ENCODE measurements around the gene SLC20A1.
"Not testable (repeated sequence)": the region's sequence is repeated elsewhere in the genome, so short reads cannot be mapped to it uniquely, and the experiment has no call there.

The SLC20A1 gene

GRCh38 chr2:112645310-112646101 is at the start of gene SLC20A1:
Gene SLC20A1, plus strand, starts transcription at chr2:112645939. Its CDS starts 890 bp downstream, at chr2:112646829.
- DNase-seq, result peak; percentile 89 to 94

GRCh38 chr2:112597537-112598322 is 48.0 kb upstream of the SLC20A1 start:
- no peak for DNase-seq

- DNase-seq, result no peak
These were observed 45.1 kb upstream of the SLC20A1 start for GRCh38 chr2:112600634-112601033.

GRCh38 chr2:112601754-112602153 is 44.0 kb upstream of the SLC20A1 start:
- no peak for DNase-seq

- DNase-seq, result no peak
These were observed 42.8 kb upstream of the SLC20A1 start for GRCh38 chr2:112602917-112603316.

- no peak for DNase-seq
These were observed 42.0 kb upstream of the SLC20A1 start for GRCh38 chr2:112603731-112604130.

GRCh38 chr2:112604952-112605351 is 40.8 kb upstream of the SLC20A1 start:
- DNase-seq, result no peak

- DNase-seq, result no peak
These were observed 39.8 kb upstream of the SLC20A1 start for GRCh38 chr2:112605926-112606325.

- no peak for DNase-seq
These were observed 39.2 kb upstream of the SLC20A1 start for GRCh38 chr2:112606547-112606946.

- no peak for DNase-seq
These were observed 37.9 kb upstream of the SLC20A1 start for GRCh38 chr2:112607680-112608438.

GRCh38 chr2:112609320-112609719 is 36.4 kb upstream of the SLC20A1 start:
- not testable (repeated sequence) for DNase-seq

GRCh38 chr2:112612283-112612682 is 33.5 kb upstream of the SLC20A1 start:
- not testable (repeated sequence) for DNase-seq

GRCh38 chr2:112614201-112614840 is 31.4 kb upstream of the SLC20A1 start:
- no peak for DNase-seq

GRCh38 chr2:112615051-112615450 is 30.7 kb upstream of the SLC20A1 start:
- DNase-seq, result no peak

- DNase-seq, result not testable (repeated sequence)
These were observed 29.9 kb upstream of the SLC20A1 start for GRCh38 chr2:112615798-112616197.

GRCh38 chr2:112618383-112618782 is 27.4 kb upstream of the SLC20A1 start:
- no peak for DNase-seq

- DNase-seq, result no peak
These were observed 23.8 kb upstream of the SLC20A1 start for GRCh38 chr2:112621790-112622527.

- peak in 1 of 2 experiments; percentile 26 for DNase-seq
These were observed 23.2 kb upstream of the SLC20A1 start for GRCh38 chr2:112622528-112622849.

- DNase-seq, result no peak
These were observed 21.6 kb upstream of the SLC20A1 start for GRCh38 chr2:112623913-112624777.

GRCh38 chr2:112625474-112626114 is 20.1 kb upstream of the SLC20A1 start:
- no peak for DNase-seq
